GM18861 (cell line): ENCODE measurements around the gene CPE.

Experiments used
- ATAC-seq: cut with Tn5 transposase; IDR thresholded peaks from one replicate; pipeline ENCODE4 v1.9.1; 2021; ENCODE audit not compliant: unreplicated experiment

Gene CPE

GRCh38 chr4:165542476-165542875 is 163.7 kb downstream of the CPE start:
- no peak for ATAC-seq
